ENCODE results near the gene CACNA1G. TPM values are rescaled to one million over a fixed set of nuclear protein-coding genes. Genes with fewer than 3 reads are reported as not detected.

Gene CACNA1G
- total and polyA plus RNA-seq, 4 donors: 0.29 to 2.8 TPM; not detected in 2

DNA sequence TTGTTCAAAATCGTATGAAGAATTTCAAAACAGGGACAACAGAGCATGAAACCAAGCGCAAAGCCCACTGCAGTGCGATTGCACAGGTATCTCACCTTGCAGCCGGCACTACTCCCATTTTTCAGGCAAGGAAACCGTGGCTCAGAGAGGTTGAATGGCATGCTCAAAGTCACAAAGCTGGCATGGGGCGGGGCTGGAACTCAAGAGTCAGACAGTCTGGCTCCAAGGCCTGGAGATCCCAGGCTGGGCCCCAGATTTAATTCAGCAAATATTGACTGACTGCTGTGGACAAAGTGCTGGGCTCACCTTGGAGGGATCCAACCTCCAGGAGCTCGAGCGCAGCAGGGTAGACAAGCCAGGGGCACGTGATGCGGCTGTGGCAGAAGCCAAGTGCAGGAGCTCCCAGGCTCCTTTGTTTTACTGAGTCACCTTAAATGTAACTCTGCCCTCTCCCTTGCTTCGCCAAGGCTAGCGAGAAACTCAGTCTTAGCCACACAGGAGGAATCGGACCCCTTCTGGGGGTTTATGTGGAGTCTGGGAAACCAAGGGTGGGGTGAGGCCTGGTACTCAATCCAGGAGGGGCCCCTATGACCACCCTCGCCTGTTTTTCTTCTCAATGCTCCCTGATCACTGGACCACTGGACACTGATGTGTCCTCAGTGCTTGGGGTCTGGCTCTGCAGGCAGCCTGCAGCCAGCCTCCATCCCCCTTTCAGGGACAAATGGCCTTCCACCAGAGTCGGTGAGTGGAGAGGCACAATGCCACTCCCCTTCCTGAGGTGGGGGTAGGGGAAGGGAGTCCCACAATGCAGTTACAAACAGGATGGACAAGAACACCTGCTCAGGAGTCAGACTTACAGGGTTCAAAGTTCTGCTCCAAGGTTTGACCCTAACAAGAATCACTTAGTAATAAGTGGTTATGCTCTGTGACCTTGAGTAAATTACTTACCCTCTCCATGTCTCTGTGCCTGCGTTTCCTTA lies 17.4 kb upstream of the CACNA1G start:
- Histone ChIP-seq H3K4me1 (ENCODE audit: control insufficient read depth in 1 of 2, insufficient read depth in 2 of 2, low read length in 2 of 2) (no peaks in the 10 kb centered on the region), H3K4me3 (ENCODE audit: low read length in 2 of 2) (no peak overlapping the region), H3K36me3 (ENCODE audit: control insufficient read depth in 1 of 2, insufficient read depth in 2 of 2, low read length in 1 of 2) (no peaks in the 10 kb centered on the region), H3K27ac (ENCODE audit: low read depth in 1 of 2, low read length in 2 of 2) (no peak overlapping the region), H3K9me3 (ENCODE audit: control insufficient read depth, low read length) (no peaks in the 10 kb centered on the region), H3K27me3 (ENCODE audit: control insufficient read depth in 1 of 2, insufficient read depth in 2 of 2, low read length in 1 of 2) (no peaks in the 10 kb centered on the region)
- no peak for DNase-seq
- intact Hi-C loops (cut with DNase I): loop anchor here (5.0 to 10.0 kb wide), 2 partner anchors 61 to 402 kb away; no protein-coding TSS in a partner anchor
- WGBS, 2 donors: 85 to 87% methylated on average over 16 of the region's 16 CpGs
- ATAC-seq (ENCODE audit: low FRiP score): no peak

DNA sequence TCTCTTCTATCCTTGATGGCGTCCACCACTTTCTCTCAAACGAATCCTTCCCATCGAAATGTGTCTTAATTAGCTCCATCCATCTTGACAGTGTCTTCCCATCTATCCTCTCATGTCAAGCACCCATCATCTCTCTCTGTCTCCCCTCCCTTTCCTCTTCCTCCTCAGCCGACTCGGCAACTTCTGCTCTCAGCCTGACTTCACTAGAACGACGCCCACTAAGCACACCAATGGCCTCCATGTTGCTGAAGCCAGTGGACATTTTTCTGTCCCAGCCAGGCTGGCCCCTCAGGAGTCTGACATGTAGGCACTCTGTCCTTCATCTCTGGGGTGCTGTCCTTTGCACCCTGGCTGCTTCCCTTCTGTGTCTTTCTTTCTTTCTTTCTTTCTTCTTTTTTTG lies 16.0 kb upstream of the CACNA1G start:
- DNase-seq: no peak

DNA sequence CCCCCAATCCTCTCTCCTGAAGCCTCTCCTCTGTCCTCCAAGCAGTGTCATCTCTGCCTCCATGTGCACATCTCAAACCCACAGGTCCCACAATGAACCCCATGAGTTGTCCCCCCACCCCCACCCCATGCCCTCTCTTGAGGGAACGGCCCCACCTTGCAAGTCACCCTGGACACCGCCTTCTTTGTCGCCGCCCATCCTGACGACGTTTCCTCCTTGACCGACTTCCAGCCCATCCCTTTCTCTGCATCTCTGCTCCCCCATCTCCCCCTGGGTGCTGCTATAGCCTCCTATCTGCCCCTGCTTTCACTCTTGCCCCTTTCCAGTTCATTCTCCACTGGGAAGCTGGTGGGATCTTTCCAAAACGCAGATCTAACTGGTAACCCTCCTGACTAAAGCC lies 15.2 kb upstream of the CACNA1G start:
- Histone ChIP-seq H3K9me3 (ENCODE audit: control insufficient read depth, low read length) (no peaks in the 10 kb centered on the region), H3K27ac (ENCODE audit: low read depth in 1 of 2, low read length in 2 of 2) (no peak overlapping the region), H3K4me3 (ENCODE audit: low read length in 2 of 2) (no peak overlapping the region), H3K27me3 (ENCODE audit: control insufficient read depth in 1 of 2, insufficient read depth in 2 of 2, low read length in 1 of 2) (no peaks in the 10 kb centered on the region), H3K36me3 (ENCODE audit: control insufficient read depth in 1 of 2, insufficient read depth in 2 of 2, low read length in 1 of 2) (no peaks in the 10 kb centered on the region), H3K4me1 (ENCODE audit: control insufficient read depth in 1 of 2, insufficient read depth in 2 of 2, low read length in 2 of 2) (no peaks in the 10 kb centered on the region)
- WGBS, 2 donors: 56 to 61% methylated on average over 8 of the region's 8 CpGs
- no peak for ATAC-seq (ENCODE audit: low FRiP score)
- no peak for DNase-seq
- intact Hi-C loops (cut with DNase I): loop anchor here (5.0 to 10.0 kb wide), 3 partner anchors 137 to 399 kb away; no protein-coding TSS in a partner anchor

More for the DNA sequence above, 16.0 kb upstream of the CACNA1G start:
- H3K27ac ChIP-seq (ENCODE audit: low read depth in 1 of 2, low read length in 2 of 2): no peak overlapping the region
- WGBS, 2 donors: 77 to 85% methylated on average over 7 of the region's 7 CpGs
- H3K27me3 ChIP-seq (ENCODE audit: control insufficient read depth in 1 of 2, insufficient read depth in 2 of 2, low read length in 1 of 2): no peaks in the 10 kb centered on the region
- no peaks in the 10 kb centered on the region for H3K9me3 ChIP-seq (ENCODE audit: control insufficient read depth, low read length)
- no peaks in the 10 kb centered on the region for H3K36me3 ChIP-seq (ENCODE audit: control insufficient read depth in 1 of 2, insufficient read depth in 2 of 2, low read length in 1 of 2)
- H3K4me1 ChIP-seq (ENCODE audit: control insufficient read depth in 1 of 2, insufficient read depth in 2 of 2, low read length in 2 of 2): no peaks in the 10 kb centered on the region
- ATAC-seq (ENCODE audit: low FRiP score): no peak
- intact Hi-C loops (cut with DNase I): loop anchor here (5.0 to 10.0 kb wide), 2 partner anchors 62 to 400 kb away; no protein-coding TSS in a partner anchor
- H3K4me3 ChIP-seq (ENCODE audit: low read length in 2 of 2): no peak overlapping the region

DNA sequence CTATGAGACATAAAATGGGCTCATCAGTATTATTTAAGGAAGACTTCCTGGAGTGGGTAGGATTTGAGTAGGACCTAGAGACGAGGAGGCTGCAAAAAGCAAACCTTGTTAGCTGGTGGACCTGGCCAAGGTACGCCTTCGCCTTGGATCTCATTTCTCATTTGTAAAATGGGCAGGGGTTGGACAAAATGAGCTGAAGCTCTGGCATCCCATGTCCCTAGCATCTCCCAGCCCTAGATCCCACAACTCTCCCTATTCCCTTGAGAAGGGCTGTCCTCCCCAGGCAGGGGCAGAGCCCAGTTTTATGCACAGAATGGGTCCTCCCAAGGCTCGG lies 13.8 kb upstream of the CACNA1G start:
- Histone ChIP-seq H3K9me3 (ENCODE audit: control insufficient read depth, low read length) (no peaks in the 10 kb centered on the region), H3K36me3 (ENCODE audit: control insufficient read depth in 1 of 2, insufficient read depth in 2 of 2, low read length in 1 of 2) (no peaks in the 10 kb centered on the region), H3K27me3 (ENCODE audit: control insufficient read depth in 1 of 2, insufficient read depth in 2 of 2, low read length in 1 of 2) (no peaks in the 10 kb centered on the region), H3K27ac (ENCODE audit: low read depth in 1 of 2, low read length in 2 of 2) (no peak overlapping the region), H3K4me3 (ENCODE audit: low read length in 2 of 2) (no peak overlapping the region), H3K4me1 (ENCODE audit: control insufficient read depth in 1 of 2, insufficient read depth in 2 of 2, low read length in 2 of 2) (no peaks in the 10 kb centered on the region)
- intact Hi-C loops (cut with DNase I): loop anchor here (1.0 to 10.0 kb wide), 5 partner anchors 80 to 398 kb away; no protein-coding TSS in a partner anchor
- ATAC-seq (ENCODE audit: low FRiP score) (no peak), DNase-seq (no peak)
- WGBS, 2 donors: 38 to 48% methylated on average over 4 of the region's 4 CpGs

DNA sequence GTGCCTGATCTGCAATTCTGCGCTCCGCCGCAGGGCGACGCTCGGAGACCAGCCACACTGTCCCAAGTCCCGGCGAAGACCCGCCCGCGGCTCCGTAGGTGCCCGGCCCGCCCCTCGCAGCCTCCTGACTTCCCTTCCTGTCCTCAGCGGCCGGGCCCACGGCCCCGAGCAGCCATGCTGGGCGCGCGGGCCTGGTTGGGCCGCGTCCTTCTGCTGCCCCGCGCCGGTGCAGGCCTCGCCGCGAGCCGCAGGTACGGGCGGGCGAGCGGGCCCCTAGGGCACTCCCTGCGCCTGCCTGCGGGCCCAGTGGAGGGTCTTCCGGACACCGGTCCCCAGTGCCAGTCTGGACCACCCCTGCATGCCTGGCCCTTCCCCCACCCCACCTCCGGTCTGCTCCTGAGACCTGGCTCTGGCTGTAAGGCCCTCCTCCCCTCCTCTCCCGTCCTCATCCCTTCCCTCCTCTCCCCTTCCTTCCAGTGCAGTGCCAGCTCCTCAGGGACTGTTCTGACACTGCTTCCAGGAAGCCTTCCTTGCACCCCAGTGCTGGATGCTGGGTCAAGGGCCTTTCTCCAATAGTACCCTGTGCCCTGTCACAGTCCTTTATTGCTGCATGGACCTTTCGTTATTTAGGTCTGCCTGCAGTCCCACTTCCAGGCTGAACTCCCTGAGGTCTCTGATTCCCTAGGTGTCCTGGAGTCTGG lies 13.3 kb upstream of the CACNA1G start, which contains the start of gene SPATA20:
SPATA20 (plus strand) TSS at position 140 of the 701 bp plus-strand sequence; CDS start at position 175, 35 bp downstream.
- intact Hi-C loops (cut with DNase I): loop anchor here (1.0 to 10.0 kb wide), 5 partner anchors 79 to 398 kb away; no protein-coding TSS in a partner anchor
- peak; percentile 93 for ATAC-seq (ENCODE audit: low FRiP score)

DNA sequence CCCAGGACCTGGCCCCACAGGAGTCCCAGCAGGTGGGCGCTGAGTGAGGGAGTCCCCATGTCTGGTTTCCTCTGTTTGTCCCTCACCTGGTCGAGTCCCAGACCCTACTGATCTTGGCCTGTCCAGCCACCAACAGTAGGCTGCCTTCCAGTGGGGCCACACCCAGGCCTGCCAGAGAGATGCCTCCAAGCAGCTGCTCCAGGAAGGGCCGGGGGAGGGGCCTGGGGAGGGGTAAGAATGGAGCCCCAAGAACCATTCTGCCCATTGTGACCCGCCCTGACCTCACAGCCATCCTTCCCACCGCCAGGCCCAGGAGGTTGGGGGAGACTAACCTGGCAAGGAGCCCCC lies 12.8 kb upstream of the CACNA1G start:
- 64 to 69% methylated on average over 5 of the region's 5 CpGs for WGBS, 2 donors
- Histone ChIP-seq H3K4me3 (ENCODE audit: low read length in 2 of 2) (peak overlapping the region in 1 of 2 donors; percentile 31), H3K36me3 (ENCODE audit: control insufficient read depth in 1 of 2, insufficient read depth in 2 of 2, low read length in 1 of 2) (no peaks in the 10 kb centered on the region), H3K27ac (ENCODE audit: low read depth in 1 of 2, low read length in 2 of 2) (no peak overlapping the region), H3K9me3 (ENCODE audit: control insufficient read depth, low read length) (no peaks in the 10 kb centered on the region), H3K27me3 (ENCODE audit: control insufficient read depth in 1 of 2, insufficient read depth in 2 of 2, low read length in 1 of 2) (no peaks in the 10 kb centered on the region), H3K4me1 (ENCODE audit: control insufficient read depth in 1 of 2, insufficient read depth in 2 of 2, low read length in 2 of 2) (no peaks in the 10 kb centered on the region)
- DNase-seq (no peak), ATAC-seq (ENCODE audit: low FRiP score) (no peak)
- intact Hi-C loops (cut with DNase I): loop anchor here (1.0 to 10.0 kb wide), 5 partner anchors 79 to 397 kb away; no protein-coding TSS in a partner anchor

More for the DNA sequence above, 13.3 kb upstream of the CACNA1G start, which contains the start of gene SPATA20:
- no peak within 1 kb of the TSS for H3K27ac ChIP-seq (ENCODE audit: low read depth in 1 of 2, low read length in 2 of 2)
- 1 to 2% methylated on average over 34 to 42 of the region's 42 CpGs for WGBS, 2 donors
- peak within 1 kb of the TSS; percentile 21 to 31 for H3K4me3 ChIP-seq (ENCODE audit: low read length in 2 of 2)
- no peaks in the 10 kb centered on the region for H3K36me3 ChIP-seq (ENCODE audit: control insufficient read depth in 1 of 2, insufficient read depth in 2 of 2, low read length in 1 of 2)
- no peaks in the 10 kb centered on the region for H3K4me1 ChIP-seq (ENCODE audit: control insufficient read depth in 1 of 2, insufficient read depth in 2 of 2, low read length in 2 of 2)
- no peaks in the 10 kb centered on the region for H3K9me3 ChIP-seq (ENCODE audit: control insufficient read depth, low read length)
- DNase-seq: peak; percentile 96 to 97
- no peaks in the 10 kb centered on the region for H3K27me3 ChIP-seq (ENCODE audit: control insufficient read depth in 1 of 2, insufficient read depth in 2 of 2, low read length in 1 of 2)

DNA sequence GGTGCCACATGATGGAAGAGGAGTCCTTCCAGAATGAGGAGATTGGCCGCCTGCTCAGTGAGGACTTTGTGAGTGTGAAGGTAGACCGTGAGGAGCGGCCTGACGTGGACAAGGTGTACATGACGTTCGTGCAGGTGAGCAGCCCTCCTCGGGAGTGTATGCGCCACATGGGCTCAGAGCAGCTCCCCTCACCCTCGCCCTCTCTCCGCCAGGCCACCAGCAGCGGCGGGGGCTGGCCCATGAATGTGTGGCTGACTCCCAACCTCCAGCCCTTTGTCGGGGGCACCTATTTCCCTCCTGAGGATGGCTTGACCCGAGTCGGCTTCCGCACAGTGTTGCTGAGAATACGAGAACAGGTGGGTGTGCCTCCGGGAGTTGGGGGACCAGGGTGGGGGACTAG lies 11.7 kb upstream of the CACNA1G start:
- ATAC-seq (ENCODE audit: low FRiP score) (no peak), DNase-seq (no peak)
- H3K27ac ChIP-seq (ENCODE audit: low read depth in 1 of 2, low read length in 2 of 2): no peak overlapping the region
- H3K27me3 ChIP-seq (ENCODE audit: control insufficient read depth in 1 of 2, insufficient read depth in 2 of 2, low read length in 1 of 2): no peaks in the 10 kb centered on the region
- H3K4me1 ChIP-seq (ENCODE audit: control insufficient read depth in 1 of 2, insufficient read depth in 2 of 2, low read length in 2 of 2): no peaks in the 10 kb centered on the region
- no peaks in the 10 kb centered on the region for H3K36me3 ChIP-seq (ENCODE audit: control insufficient read depth in 1 of 2, insufficient read depth in 2 of 2, low read length in 1 of 2)
- 82 to 88% methylated on average over 18 of the region's 18 CpGs for WGBS, 2 donors
- H3K4me3 ChIP-seq (ENCODE audit: low read length in 2 of 2): no peak overlapping the region
- H3K9me3 ChIP-seq (ENCODE audit: control insufficient read depth, low read length): no peaks in the 10 kb centered on the region
- intact Hi-C loops (cut with DNase I): loop anchor here (5.0 to 10.0 kb wide), 3 partner anchors 133 to 396 kb away; no protein-coding TSS in a partner anchor

DNA sequence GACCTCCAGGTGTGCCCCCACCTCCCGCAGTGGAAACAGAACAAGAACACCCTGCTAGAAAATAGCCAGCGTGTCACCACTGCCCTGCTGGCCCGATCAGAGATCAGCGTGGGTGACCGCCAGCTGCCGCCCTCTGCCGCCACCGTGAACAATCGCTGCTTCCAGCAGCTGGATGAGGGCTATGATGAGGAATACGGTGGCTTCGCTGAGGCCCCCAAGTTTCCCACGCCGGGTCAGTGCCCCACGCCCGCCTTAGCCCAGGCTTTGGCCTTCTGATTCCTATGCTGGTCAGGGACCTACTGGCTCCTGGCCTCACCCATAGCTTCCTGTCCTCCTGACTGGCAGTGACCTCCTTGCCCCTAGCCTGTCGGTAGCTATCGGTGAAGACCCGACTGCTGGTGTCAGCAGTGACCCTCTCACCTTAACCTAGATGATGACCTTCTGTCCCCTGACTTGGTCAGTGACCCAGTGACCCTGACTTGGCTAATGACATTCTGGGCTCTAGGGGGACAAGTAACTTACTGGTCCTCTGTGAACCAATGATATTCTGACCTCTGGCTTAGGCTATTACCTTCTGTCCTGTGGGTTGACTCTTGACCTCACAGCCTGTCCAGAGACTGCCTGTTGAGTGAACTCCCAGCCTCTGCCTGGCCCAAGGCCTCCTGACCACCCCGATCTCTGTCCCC lies 11.1 kb upstream of the CACNA1G start:
- intact Hi-C loops (cut with DNase I): loop anchor here (5.0 to 10.0 kb wide), 3 partner anchors 133 to 395 kb away; no protein-coding TSS in a partner anchor
- WGBS, 2 donors: 83 to 90% methylated on average over 19 of the region's 19 CpGs
- H3K4me1 ChIP-seq (ENCODE audit: control insufficient read depth in 1 of 2, insufficient read depth in 2 of 2, low read length in 2 of 2): no peaks in the 10 kb centered on the region
- ATAC-seq (ENCODE audit: low FRiP score) (no peak), DNase-seq (no peak)
- H3K27me3 ChIP-seq (ENCODE audit: control insufficient read depth in 1 of 2, insufficient read depth in 2 of 2, low read length in 1 of 2): no peaks in the 10 kb centered on the region
- H3K36me3 ChIP-seq (ENCODE audit: control insufficient read depth in 1 of 2, insufficient read depth in 2 of 2, low read length in 1 of 2): no peaks in the 10 kb centered on the region
- H3K9me3 ChIP-seq (ENCODE audit: control insufficient read depth, low read length): no peaks in the 10 kb centered on the region
- no peak overlapping the region for H3K4me3 ChIP-seq (ENCODE audit: low read length in 2 of 2)
- H3K27ac ChIP-seq (ENCODE audit: low read depth in 1 of 2, low read length in 2 of 2): no peak overlapping the region

Data from aorta (tissue), 5 donors.